GM19455 (cell line): ENCODE data around the gene RYR2.

ENCODE experiments used
- ATAC-seq: cut with Tn5 transposase; IDR thresholded peaks from one replicate; pipeline ENCODE4 v1.9.1; 2021; ENCODE audit not compliant: unreplicated experiment

Gene RYR2

DNA sequence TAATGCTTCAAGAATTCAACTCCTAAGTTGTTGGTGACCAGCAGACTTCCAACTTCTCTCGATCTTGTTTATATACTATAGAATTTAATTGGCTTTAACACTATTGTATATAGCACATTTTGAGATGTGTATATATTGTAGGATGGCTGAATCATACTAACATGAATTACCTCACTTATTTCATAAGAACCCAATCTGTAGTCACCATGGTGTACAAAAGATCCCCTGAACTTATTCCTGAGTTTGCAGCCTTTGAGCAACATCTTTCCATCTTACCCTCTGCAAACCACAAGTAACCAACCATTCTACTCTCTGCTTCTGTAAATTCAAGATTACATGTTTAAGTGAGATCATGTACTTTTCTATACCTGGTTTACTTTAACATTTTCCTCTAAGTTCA is 836.4 kb downstream of the RYR2 start:
- no peak for ATAC-seq

DNA sequence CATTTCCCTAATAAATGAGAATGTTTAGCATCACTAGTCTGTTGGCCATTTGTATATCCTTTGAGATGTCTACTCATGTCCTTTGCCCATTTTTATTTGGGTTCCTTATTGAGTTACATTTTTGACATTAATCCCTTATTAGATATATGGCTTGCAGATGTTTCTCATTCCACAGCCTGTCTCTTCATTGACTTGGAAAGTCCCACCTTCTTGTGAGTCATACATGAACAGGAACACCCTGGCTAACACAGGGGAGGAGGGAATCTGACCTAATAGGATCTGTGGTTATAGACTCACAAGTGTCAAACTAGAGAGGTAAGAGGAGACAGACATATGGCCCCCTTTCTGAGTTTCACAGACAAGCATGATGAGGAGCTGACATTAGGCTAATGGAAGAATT is 837.2 kb downstream of the RYR2 start:
- ATAC-seq: no peak
